ENCODE measurements around the gene ATAD5. TPM values are rescaled to one million over a fixed set of nuclear protein-coding genes. Genes with fewer than 3 reads are reported as not detected.
"Not testable (repeated sequence)": the region's sequence is repeated elsewhere in the genome, so short reads cannot be mapped to it uniquely, and the experiment has no call there.

The ATAD5 gene
- total RNA-seq, 2 donors from 2014 or later, result 18.1 to 42.7 TPM

- no peaks in the 10 kb centered on the region for H3K36me3 Mint-ChIP-seq
- no peaks in the 10 kb centered on the region for H3K9me3 Mint-ChIP-seq
- no peak for ATAC-seq
- no peak for DNase-seq (ENCODE audit: low spot score)
- H3K27me3 Mint-ChIP-seq, result peaks cover 4 to 20% of the 10 kb centered on the region in 2 donors
- no peak overlapping the region for H3K27ac Mint-ChIP-seq
- no peak overlapping the region for H3K4me3 Mint-ChIP-seq
- H3K4me1 Mint-ChIP-seq (ENCODE audit: low read depth in 2 of 2), result no peaks in the 10 kb centered on the region
Measured at GRCh38 chr17:30929081-30929633, 97.4 kb downstream of the ATAD5 start.

DNA sequence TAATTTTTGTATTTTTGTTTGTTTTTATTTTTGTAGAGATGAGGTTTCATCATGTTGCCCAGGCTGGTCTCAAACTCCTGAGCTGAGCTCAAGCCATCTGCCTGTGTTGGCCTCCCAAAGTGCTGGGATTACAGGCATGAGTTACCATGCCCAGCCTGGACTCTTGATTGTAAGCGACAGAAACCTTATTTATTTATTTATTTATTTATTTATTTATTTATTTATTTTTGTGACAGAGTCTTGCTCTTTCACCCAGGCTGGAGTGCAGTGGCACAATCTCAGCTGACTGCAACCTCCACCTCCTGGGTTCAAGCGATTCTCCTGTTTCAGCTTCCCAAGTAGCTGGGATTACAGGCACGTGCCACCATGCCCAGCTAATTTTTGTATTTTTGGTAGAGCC lies 98.1 kb downstream of the ATAD5 start:
- H3K4me3 Mint-ChIP-seq; ATAC-seq; H3K27ac Mint-ChIP-seq; H3K36me3 Mint-ChIP-seq; H3K9me3 Mint-ChIP-seq; DNase-seq (ENCODE audit: low spot score); H3K4me1 Mint-ChIP-seq (ENCODE audit: low read depth in 2 of 2): not testable (repeated sequence)
- peaks cover 3 to 20% of the 10 kb centered on the region in 2 donors for H3K27me3 Mint-ChIP-seq

DNA sequence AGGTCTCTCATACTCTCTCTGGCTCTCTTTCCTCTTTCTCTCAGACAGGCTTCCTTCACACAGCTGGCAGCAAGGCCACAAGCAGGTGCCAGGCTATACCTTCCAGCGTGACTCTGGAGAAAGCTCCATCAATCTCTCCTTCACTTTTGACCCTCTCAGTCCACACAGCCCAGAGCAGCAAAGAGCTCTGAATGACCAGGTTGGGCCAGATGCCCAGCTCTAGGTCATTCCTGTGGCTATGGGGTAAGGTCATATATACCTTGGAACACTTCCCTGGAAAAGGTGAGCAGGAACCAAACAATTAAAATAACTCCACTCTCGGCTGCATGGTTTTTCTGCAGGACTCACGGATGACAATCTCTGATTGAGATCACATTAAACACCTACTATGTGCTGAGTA lies 98.7 kb downstream of the ATAD5 start:
- no peak for DNase-seq (ENCODE audit: low spot score)
- Mint-ChIP-seq H3K4me3 (no peak overlapping the region), H3K27ac (no peak overlapping the region), H3K36me3 (no peaks in the 10 kb centered on the region), H3K4me1 (ENCODE audit: low read depth in 2 of 2) (no peaks in the 10 kb centered on the region), H3K27me3 (peaks cover under 1 to 18% of the 10 kb centered on the region in 2 donors), H3K9me3 (no peaks in the 10 kb centered on the region)
- ATAC-seq, result no peak

DNA sequence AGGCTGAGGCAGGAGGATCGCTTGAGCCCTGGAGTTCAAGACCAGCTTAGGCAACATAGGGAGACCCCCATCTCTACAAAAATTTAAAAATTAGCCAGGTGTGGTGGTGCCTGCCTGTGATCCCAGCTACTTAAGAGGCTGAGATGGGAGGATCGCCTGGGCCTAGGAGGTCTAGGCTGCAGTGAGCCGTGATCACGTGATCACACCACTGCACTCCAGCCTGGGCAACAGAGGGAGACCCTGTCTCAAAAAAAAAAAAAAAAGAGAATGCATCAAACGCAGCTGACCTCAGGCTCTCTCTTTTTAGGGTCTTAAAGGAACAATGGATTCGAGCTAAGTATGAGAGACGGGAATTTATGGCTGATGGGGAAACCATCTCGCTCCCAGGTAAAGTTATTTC lies 99.8 kb downstream of the ATAD5 start:
- not testable (repeated sequence) for DNase-seq (ENCODE audit: low spot score); H3K36me3 Mint-ChIP-seq; H3K4me3 Mint-ChIP-seq; H3K4me1 Mint-ChIP-seq (ENCODE audit: low read depth in 2 of 2); H3K27ac Mint-ChIP-seq; H3K9me3 Mint-ChIP-seq; H3K27me3 Mint-ChIP-seq; ATAC-seq

DNA sequence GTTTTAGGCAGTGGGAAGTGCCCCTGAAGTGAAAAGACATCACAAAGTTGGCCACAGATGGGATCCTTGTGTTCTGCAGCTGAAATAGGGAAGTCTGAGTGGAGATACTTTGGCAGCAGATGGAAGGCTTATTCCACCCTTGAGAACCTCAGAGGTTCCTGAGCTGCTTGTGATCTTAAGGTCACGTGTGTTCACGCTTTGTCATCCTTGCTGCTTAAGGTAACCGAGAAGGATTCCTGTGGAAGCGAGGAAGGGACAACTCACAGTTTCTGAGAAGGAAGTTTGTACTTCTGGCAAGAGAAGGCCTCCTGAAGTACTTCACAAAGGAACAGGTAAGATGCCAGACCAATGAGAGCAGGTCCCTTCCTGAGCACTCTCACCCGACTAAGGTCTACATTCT lies 102.2 kb downstream of the ATAD5 start:
- no peaks in the 10 kb centered on the region for H3K27me3 Mint-ChIP-seq
- H3K4me1 Mint-ChIP-seq (ENCODE audit: low read depth in 2 of 2), result no peaks in the 10 kb centered on the region
- no peak overlapping the region for H3K27ac Mint-ChIP-seq
- H3K9me3 Mint-ChIP-seq, result no peaks in the 10 kb centered on the region
- DNase-seq (ENCODE audit: low spot score) (no peak), ATAC-seq (no peak)
- no peaks in the 10 kb centered on the region for H3K36me3 Mint-ChIP-seq
- H3K4me3 Mint-ChIP-seq, result no peak overlapping the region

DNA sequence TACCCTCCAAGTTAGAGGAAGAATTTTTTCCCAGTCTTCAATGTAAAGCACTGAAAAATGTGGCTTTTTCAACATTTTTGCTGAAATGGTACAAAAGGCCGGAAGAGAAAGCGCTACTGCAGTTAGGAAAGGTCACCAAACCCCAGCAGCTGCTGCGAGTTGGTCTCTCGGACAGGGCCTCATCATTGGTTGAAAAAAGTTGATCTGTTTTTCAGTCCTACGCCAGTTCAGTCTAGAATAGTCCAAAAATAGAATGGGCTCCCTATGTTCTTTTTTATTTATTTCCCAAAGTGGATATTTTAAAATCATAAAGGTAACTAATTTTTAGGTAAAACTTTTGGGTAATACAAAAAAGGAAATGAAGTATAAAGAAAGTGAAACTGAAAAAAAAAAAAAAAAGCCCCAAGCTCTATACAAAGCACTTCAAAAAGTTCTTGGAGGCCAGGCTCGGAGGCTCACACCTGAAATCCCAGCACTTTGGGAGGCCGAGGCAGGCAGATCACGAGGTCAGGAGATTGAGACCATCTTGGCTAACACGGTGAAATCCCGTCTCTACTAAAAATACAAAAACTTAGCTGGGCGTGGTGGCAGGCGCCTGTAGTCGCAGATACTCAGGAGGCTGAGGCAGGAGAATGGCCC lies 107.4 kb downstream of the ATAD5 start:
- Mint-ChIP-seq H3K4me3 (peak overlapping the region; percentile 17), H3K27me3 (no peaks in the 10 kb centered on the region), H3K4me1 (ENCODE audit: low read depth in 2 of 2) (no peaks in the 10 kb centered on the region), H3K9me3 (no peaks in the 10 kb centered on the region), H3K36me3 (no peaks in the 10 kb centered on the region), H3K27ac (peak overlapping the region; percentile 45 to 64)
- DNase-seq (ENCODE audit: low spot score) (no peak), ATAC-seq (peak in 1 of 2 donors; percentile 46)

GRCh38 chr17:30942308-30943079 lies 110.7 kb downstream of the ATAD5 start:
- no peaks in the 10 kb centered on the region for H3K9me3 Mint-ChIP-seq
- no peak for ATAC-seq

More at GRCh38 chr17:30942308-30943079, 110.7 kb downstream of the ATAD5 start:
- Mint-ChIP-seq H3K4me3 (no peak overlapping the region), H3K27me3 (no peaks in the 10 kb centered on the region), H3K4me1 (ENCODE audit: low read depth in 2 of 2) (no peaks in the 10 kb centered on the region), H3K27ac (no peak overlapping the region), H3K36me3 (no peaks in the 10 kb centered on the region)
- no peak for DNase-seq (ENCODE audit: low spot score)

Other genes starting within 250 kb of the ATAD5 start
- 10 to 100 TPM; 42.5 to 59.0 TPM for gene CRLF3, start 7.3 kb upstream of the ATAD5 start, total RNA-seq
- 10 to 100 TPM; 15.3 to 16.1 TPM for gene TEFM, start 74.3 kb downstream of the ATAD5 start, total RNA-seq
- gene ADAP2, start 90.0 kb downstream of the ATAD5 start, total RNA-seq, result 1 to 10 TPM in 1 of 2 donors, under 1 TPM in 1; 0.76 to 1.1 TPM
- gene RNF135, start 139.1 kb downstream of the ATAD5 start, total RNA-seq, result 1 to 10 TPM; 6.4 to 8.7 TPM